HepG2 (cell line): ENCODE data around the gene STK32C. TPM values are rescaled to one million over a fixed set of nuclear protein-coding genes. Genes with fewer than 3 reads are reported as not detected.

Experiments
- NFE2L2 ChIP-seq: fragments of 150-350 bp; IDR thresholded peaks from 2 replicates; pipeline ENCODE4 v1.6.1; 2014; ENCODE audit warnings: low read length
- polyA plus RNA-seq, 8 experiments: library from polyadenylated mRNA; depleted of rRNA in 3 of 8; stranded (reverse) in 7 of 8; unstranded in 1 of 8; fragments of >200 nt; fragmentation: Illumina TruSeq in 4 of 8; extraction: Trizol in 4 of 8; gene quantifications; 2 replicates each; pipeline versions ENCODE4 v1.2.1 to v1.2.3, GENCODE V29; 2011 to 2016; ENCODE audit warnings: low read depth in 4 of 8, missing spikeins in 1 of 8, mixed read lengths in 1 of 8; ENCODE audit not compliant: insufficient read depth in 1 of 8
- total RNA-seq, 5 experiments: library from RNA; depleted of rRNA; stranded (reverse); fragments of >200 nt; fragmentation: Illumina TruSeq; extraction: Trizol; gene quantifications; 2 replicates each; pipeline ENCODE4 v1.2.3, GENCODE V29; 2016; ENCODE audit warnings: low read depth in 1 of 5
- TF ChIP-seq, protein P1 (sequence below), 2 experiments: fragments of 450-650 bp in 1 of 2; sonication (generic) in 1 of 2; formaldehyde crosslinking in 1 of 2; IDR thresholded peaks; 2 replicates each; pipeline versions ENCODE4 v1.6.1 to v1.8.0; 2016 to 2022; ENCODE audit warnings: antibody characterized with exemption in 1 of 2, mild to moderate bottlenecking in 1 of 2, missing genetic modification reagents in 1 of 2

Gene STK32C
- total and polyA plus RNA-seq, 2 of the 13 experiments (the other 11 are each of a cell fraction or from before 2014, with no cell fraction given): 10.9 to 19.4 TPM

DNA sequence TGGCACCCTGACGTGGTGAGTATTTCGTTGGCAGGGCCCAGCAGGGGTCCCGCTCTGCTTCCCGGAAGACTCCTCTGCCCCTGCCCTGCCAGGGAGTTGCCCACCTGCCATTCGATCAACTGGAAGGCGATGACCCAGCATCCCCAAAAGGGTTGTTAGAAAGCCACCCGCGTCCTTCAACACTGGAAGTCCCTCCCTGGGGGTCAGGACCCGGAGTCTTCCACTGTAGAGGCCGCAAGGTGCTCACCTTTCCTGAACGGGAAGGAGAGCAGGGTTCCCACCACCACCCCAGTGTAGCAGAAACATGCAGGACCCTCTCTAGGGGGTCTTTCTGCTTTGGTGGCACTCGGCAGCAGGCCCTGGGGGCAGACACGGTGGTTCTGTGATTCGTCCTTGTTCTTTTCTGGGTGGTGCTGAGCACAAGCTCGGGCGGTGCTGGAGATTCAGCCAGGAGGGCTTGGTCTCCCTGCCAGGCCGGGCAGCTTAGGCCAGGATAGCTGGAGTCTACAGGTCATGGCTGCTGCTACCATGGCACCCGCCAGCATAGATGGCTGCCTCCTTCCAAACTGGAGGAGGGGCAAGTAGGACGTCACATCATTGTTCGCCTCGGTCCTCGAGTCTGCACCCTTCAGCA lies 140.6 kb downstream of the STK32C start (continued):
- TF ChIP-seq, protein P1, sequence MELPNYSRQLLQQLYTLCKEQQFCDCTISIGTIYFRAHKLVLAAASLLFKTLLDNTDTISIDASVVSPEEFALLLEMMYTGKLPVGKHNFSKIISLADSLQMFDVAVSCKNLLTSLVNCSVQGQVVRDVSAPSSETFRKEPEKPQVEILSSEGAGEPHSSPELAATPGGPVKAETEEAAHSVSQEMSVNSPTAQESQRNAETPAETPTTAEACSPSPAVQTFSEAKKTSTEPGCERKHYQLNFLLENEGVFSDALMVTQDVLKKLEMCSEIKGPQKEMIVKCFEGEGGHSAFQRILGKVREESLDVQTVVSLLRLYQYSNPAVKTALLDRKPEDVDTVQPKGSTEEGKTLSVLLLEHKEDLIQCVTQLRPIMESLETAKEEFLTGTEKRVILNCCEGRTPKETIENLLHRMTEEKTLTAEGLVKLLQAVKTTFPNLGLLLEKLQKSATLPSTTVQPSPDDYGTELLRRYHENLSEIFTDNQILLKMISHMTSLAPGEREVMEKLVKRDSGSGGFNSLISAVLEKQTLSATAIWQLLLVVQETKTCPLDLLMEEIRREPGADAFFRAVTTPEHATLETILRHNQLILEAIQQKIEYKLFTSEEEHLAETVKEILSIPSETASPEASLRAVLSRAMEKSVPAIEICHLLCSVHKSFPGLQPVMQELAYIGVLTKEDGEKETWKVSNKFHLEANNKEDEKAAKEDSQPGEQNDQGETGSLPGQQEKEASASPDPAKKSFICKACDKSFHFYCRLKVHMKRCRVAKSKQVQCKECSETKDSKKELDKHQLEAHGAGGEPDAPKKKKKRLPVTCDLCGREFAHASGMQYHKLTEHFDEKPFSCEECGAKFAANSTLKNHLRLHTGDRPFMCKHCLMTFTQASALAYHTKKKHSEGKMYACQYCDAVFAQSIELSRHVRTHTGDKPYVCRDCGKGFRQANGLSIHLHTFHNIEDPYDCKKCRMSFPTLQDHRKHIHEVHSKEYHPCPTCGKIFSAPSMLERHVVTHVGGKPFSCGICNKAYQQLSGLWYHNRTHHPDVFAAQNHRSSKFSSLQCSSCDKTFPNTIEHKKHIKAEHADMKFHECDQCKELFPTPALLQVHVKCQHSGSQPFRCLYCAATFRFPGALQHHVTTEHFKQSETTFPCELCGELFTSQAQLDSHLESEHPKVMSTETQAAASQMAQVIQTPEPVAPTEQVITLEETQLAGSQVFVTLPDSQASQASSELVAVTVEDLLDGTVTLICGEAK (IDR thresholded peaks at IDR 0.05): no peak
- TF ChIP-seq, protein P1 (CRISPR knock-in tag; IDR thresholded peaks at IDR 0.05): no peak
- no peak for TF ChIP-seq NFE2L2
